ENCODE results near the gene PLXNA2. TPM values are rescaled to one million over a fixed set of nuclear protein-coding genes. Genes with fewer than 3 reads are reported as not detected.

PLXNA2 gene
- total RNA-seq, 6 experiments from 2014 or later: 20.9 to 29.9 (median 28.1) TPM

GRCh38 chr1:208042868-208043267 lies 201.3 kb downstream of the PLXNA2 start:
- Mint-ChIP-seq H3K36me3 (ENCODE audit: low read depth) (peaks cover 23% of the 10 kb centered on the region), H3K9me3 (no peaks in the 10 kb centered on the region)

GRCh38 chr1:208042041-208042615 lies 202.1 kb downstream of the PLXNA2 start:
- peaks cover 28% of the 10 kb centered on the region for H3K36me3 Mint-ChIP-seq (ENCODE audit: low read depth)
- peaks cover 2% of the 10 kb centered on the region for H3K27me3 Mint-ChIP-seq (ENCODE audit: insufficient read depth)
- TF ChIP-seq CTCF (IDR thresholded peaks at IDR 0.05): no peak
- no peak overlapping the region for H3K27ac Mint-ChIP-seq
- DNase-seq: no peak
- no peak overlapping the region for H3K4me3 Mint-ChIP-seq
- no peaks in the 10 kb centered on the region for H3K9me3 Mint-ChIP-seq
- H3K4me1 Mint-ChIP-seq (ENCODE audit: low read depth): peaks cover 9% of the 10 kb centered on the region

More at GRCh38 chr1:208042868-208043267, 201.3 kb downstream of the PLXNA2 start:
- H3K27ac Mint-ChIP-seq: no peak overlapping the region
- DNase-seq: no peak
- H3K4me1 Mint-ChIP-seq (ENCODE audit: low read depth): peaks cover 14% of the 10 kb centered on the region
- TF ChIP-seq CTCF (IDR thresholded peaks at IDR 0.05): no peak
- H3K4me3 Mint-ChIP-seq: no peak overlapping the region
- H3K27me3 Mint-ChIP-seq (ENCODE audit: insufficient read depth): peaks cover 2% of the 10 kb centered on the region; the same call in 1 of the 2 replicates

DNA sequence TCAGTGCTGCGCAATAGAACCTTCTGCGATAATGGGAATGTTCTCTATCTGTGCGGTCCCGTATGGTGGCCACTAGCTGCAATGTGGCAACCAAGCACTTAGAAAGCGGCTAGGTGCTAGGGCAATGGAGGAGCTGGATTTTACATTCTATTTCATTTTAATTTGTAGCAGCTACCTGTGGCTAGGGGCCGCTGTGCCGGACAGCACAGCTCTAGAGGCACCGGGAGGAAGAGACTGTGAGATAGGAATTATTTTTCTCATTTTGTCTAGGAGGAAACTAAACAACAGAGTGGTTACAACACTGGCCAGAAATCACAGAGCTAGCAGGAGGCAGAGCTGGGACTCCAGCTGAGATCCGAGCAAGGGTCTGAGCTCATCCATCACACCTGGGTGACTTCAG lies 202.7 kb downstream of the PLXNA2 start:
- Mint-ChIP-seq H3K36me3 (ENCODE audit: low read depth) (peaks cover 28% of the 10 kb centered on the region), H3K9me3 (no peaks in the 10 kb centered on the region), H3K27me3 (ENCODE audit: insufficient read depth) (peaks cover 2% of the 10 kb centered on the region), H3K4me3 (no peak overlapping the region), H3K27ac (no peak overlapping the region), H3K4me1 (ENCODE audit: low read depth) (peaks cover 4% of the 10 kb centered on the region)
- no peak for TF ChIP-seq CTCF (IDR thresholded peaks at IDR 0.05)
- no peak for DNase-seq

GRCh38 chr1:208040821-208041297 lies 203.3 kb downstream of the PLXNA2 start:
- Mint-ChIP-seq H3K9me3 (no peaks in the 10 kb centered on the region), H3K4me1 (ENCODE audit: low read depth) (no peaks in the 10 kb centered on the region), H3K27me3 (ENCODE audit: insufficient read depth) (peaks cover 2% of the 10 kb centered on the region), H3K4me3 (no peak overlapping the region), H3K36me3 (ENCODE audit: low read depth) (peaks cover 33% of the 10 kb centered on the region), H3K27ac (no peak overlapping the region)
- TF ChIP-seq CTCF (IDR thresholded peaks at IDR 0.05): no peak
- no peak for DNase-seq

DNA sequence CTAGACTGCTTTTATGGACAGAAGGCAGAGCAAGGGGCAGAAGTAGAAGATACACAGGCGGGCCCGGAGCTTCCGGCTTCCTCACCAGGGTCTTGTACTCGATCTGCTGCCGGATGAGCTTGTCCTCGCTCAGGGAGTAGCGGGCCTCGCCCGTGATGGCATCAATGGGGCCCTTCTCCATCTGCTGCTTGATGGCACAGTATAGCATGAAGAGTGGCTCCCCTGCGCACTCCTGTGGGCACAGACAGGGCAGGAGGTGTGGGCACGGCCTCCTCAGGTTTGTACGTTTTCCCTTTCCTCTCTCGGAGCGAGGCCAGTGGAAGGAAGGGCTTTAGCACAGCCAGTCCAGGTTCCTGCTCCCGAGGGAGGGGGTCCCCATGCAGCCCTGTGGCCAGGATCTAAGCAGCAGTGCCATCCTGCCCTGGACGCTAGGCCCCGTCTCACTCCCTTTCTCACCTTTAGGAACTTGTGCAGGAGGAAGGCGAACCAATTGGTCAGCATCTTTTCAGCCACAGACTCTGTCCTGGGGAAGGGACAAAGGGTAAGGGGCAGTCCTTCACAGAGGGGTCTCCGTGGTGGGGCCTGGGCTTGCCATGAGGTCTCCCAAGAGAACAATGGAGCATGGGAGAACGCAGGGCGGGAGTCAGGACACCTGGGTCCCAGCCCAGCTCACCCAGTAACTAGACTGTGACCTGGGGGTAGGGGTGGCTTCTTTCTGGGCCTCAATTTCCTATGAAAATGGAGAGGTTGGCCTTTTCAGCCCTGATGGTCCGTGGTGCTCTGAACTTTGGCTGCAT lies 204.4 kb downstream of the PLXNA2 start:
- Mint-ChIP-seq H3K27ac (no peak overlapping the region), H3K27me3 (ENCODE audit: insufficient read depth) (peaks cover 2% of the 10 kb centered on the region), H3K4me1 (ENCODE audit: low read depth) (no peaks in the 10 kb centered on the region), H3K9me3 (no peaks in the 10 kb centered on the region), H3K36me3 (ENCODE audit: low read depth) (peaks cover 26% of the 10 kb centered on the region), H3K4me3 (no peak overlapping the region)
- TF ChIP-seq CTCF (IDR thresholded peaks at IDR 0.05): no peak
- DNase-seq: no peak
